ENCODE results near the gene ADD1.

The ADD1 gene

DNA sequence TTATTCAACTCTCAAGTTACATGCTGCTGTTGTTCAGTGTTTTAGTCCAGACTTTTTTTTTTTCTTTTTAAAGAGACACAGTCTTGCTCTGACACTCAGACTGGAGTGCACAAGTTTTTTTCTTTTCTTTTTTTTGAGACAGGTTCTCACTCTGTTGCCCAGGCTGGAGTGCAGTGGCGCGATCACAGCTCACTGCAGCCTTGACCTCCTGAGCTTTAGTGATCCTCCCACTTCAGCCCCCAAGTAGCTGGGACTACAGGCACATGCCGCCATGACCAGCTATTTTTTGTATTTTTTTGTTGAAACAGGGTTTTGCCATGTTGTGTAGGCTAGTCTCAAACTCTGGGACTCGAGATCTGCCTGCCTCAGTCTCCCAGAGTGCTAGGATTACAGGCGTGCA lies 11.9 kb downstream of the ADD1 start:
- FAIRE-seq: no peak
- DNase-seq (ENCODE audit: insufficient read length, low spot score): no peak

DNA sequence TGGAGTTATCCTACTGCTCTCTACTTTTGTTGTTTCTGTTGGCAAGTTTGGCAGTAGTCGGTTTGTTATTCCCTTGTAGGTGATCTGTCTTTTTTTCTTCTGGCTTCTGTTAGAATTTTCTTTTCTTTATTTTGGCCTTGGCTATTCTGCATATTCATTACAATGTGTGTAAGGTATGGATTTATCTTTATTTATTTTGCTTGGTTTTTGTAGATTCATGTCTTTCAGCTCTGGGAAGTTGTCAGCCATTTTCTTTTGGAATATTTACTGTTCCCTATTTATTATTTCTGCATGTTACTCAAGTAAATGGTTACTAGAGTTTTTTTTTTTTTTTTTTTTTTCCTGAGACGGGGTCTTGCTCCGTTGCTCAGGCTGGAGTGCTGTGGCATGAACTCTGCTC lies 12.6 kb downstream of the ADD1 start:
- DNase-seq (ENCODE audit: insufficient read length, low spot score): no peak
- no peak for FAIRE-seq

- no peak for DNase-seq (ENCODE audit: insufficient read length, low spot score)
- no peak for FAIRE-seq
These were observed 13.8 kb downstream of the ADD1 start for GRCh38 chr4:2857349-2857927.

DNA sequence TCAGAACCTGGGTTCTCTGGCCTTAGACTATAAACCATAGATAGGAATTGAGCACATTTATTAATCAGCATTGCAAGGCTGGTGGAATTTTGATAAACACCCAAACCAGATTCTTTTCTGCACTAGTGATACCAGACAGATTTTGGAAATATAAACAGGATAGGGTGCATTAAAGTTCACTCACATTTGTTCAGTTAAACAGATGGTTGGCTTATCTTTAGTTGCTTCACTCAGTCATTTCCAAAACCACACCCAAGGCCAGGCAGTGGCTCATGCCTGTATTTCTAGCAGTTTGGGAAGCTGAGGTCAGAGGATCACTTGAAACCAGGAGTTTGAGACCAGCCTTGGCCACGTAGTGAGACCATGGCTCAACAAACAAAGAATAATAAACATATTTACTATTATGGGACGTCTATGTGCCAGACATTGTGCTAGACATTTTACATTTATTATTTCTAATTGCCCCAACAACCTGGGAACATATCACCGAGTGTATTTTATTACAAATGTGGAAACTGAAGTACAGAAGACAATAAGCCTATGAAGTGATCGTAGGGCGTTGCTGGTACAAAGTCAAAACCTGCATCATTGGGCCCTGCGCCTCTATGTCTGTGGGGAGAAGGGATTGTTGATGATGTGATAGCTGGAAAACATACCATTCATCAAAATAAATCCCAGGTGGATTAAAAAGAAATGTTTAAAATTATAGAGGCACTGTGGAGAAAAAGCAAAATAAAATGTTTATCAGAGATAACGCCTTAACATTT lies 15.0 kb downstream of the ADD1 start:
- no peak for DNase-seq (ENCODE audit: insufficient read length, low spot score)
- no peak for FAIRE-seq

GRCh38 chr4:2859514-2859913 lies 15.9 kb downstream of the ADD1 start:
- DNase-seq (ENCODE audit: insufficient read length, low spot score) (no peak), FAIRE-seq (no peak)

DNA sequence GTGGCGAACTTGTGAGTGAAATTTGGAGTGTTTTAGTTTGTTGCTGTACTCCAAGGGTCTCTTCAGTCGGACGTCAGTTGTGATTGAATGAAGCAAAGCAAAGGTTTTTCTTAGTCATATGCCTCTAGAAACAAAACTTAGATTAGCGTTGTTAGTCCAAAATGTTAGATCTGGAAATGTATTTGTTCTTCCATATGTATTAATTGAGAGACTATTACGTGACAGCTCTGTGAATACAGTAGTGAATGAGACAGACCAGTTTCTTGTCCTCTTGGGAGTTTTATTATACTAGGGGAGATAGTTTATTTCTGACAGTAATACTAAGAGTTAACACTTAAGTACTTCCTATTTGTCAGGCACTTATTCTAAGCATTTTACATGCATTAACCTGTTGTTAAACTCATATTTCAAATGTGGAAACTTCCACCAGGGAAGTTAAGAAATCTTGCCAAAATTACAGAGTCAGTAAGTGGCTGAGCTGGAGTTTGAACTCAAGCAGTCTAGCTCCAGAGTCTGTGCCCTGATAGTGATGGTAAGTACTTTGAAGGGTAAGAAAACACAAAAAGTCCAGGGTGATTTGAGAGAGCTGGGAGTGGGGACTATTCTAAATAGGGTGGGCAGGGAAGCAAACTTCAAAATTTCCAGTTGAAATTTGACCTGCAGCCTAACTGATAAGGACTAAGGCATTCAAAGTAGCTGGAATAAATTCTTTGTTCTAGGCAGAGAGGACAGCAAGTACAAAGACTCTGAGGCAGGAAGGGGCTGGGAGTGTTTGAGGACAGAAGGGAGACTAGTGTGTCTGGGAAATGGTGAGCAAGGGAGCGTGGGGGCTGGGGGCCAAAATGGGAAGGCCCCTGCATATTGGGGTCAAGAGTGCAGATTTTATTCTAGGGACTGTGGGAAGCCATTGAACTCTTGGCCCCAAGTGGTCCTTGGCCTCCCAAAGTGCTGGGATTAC lies 17.0 kb downstream of the ADD1 start:
- DNase-seq (ENCODE audit: insufficient read length, low spot score) (no peak), FAIRE-seq (no peak)

GRCh38 chr4:2861631-2862436 lies 18.2 kb downstream of the ADD1 start:
- FAIRE-seq (peak; percentile 79), DNase-seq (ENCODE audit: insufficient read length, low spot score) (no peak)

GRCh38 chr4:2862528-2862927 lies 18.9 kb downstream of the ADD1 start:
- DNase-seq (ENCODE audit: insufficient read length, low spot score): no peak
- FAIRE-seq: no peak

- DNase-seq (ENCODE audit: insufficient read length, low spot score) (no peak), FAIRE-seq (no peak)
These were observed 20.0 kb downstream of the ADD1 start for GRCh38 chr4:2863649-2864048.

- DNase-seq (ENCODE audit: insufficient read length, low spot score) (no peak), FAIRE-seq (no peak)
These were observed 21.6 kb downstream of the ADD1 start for GRCh38 chr4:2865196-2865780.

GRCh38 chr4:2866160-2866861 lies 22.7 kb downstream of the ADD1 start:
- no peak for FAIRE-seq
- no peak for DNase-seq (ENCODE audit: insufficient read length, low spot score)

- FAIRE-seq (no peak), DNase-seq (ENCODE audit: insufficient read length, low spot score) (no peak)
These were observed 23.2 kb downstream of the ADD1 start for GRCh38 chr4:2866891-2867290.

GRCh38 chr4:2867758-2868491 lies 24.3 kb downstream of the ADD1 start:
- no peak for FAIRE-seq
- DNase-seq (ENCODE audit: insufficient read length, low spot score): no peak

DNA sequence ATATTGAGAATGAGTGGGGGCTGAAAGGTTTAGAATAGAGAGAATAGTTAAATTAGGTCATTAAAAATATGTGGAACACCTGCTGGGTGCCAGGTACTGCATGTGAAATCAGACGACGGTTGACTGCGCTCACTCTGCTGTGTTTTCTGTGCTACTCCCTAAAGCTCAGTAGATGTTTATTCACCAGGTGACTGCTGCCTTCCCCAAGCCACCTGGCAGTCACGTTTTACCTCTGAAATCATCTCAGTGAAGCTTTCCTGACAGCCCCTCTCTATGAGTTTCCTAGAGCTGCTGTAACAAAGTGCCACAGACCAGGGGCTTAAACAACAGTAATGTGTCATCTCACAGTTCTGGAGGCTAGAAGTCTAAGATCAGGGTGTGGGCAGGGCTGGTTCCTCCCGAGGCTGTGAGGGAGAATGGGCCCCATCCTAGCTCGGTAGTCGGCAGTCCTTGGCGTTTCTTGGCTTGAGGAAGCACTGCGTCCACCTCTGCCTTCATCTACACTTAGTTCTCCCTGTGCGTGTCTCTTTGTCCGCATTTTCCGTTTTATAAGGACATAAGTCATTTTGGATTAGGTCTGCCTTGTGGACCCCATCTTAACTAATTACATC lies 25.3 kb downstream of the ADD1 start:
- FAIRE-seq: no peak
- no peak for DNase-seq (ENCODE audit: insufficient read length, low spot score)

DNA sequence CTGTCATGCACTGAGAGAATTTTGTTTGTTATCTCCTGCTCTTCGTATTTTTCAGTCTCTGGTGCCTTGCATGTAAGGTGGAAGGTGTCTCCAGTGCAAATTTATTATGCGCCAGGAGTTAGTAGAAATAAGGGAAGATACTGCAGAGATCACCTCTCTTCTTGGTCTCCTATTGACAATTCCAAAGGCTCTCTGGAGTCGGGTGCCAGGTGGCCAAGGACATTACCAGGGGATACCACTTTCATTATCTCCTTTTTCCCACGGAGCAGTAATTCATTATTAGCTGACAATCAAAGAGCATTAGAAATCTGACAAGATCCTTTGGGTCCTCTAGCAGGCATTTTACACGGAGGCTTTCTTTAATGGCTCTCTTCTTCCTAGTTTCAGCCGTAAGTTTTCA lies 26.0 kb downstream of the ADD1 start:
- FAIRE-seq (no peak), DNase-seq (ENCODE audit: insufficient read length, low spot score) (no peak)

DNA sequence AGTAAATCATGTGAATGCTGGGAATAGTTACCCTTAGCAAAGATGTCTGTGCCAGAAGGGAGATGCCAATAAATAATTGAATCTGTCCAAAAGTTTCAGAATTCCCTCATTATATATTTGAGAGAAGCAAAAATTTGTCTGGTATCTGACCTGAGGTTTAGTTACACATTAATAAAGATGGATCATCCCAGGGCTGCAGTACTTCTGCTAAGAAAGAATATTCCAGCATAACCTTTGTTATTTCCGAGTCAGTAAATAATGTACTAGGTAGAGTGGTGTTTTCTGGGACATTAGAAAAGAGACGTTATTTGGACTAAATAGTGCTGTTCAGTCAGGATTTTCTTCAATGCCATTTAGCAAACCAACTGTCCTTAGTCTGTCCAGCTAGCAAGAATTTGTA lies 26.4 kb downstream of the ADD1 start:
- DNase-seq (ENCODE audit: insufficient read length, low spot score) (no peak), FAIRE-seq (no peak)

DNA sequence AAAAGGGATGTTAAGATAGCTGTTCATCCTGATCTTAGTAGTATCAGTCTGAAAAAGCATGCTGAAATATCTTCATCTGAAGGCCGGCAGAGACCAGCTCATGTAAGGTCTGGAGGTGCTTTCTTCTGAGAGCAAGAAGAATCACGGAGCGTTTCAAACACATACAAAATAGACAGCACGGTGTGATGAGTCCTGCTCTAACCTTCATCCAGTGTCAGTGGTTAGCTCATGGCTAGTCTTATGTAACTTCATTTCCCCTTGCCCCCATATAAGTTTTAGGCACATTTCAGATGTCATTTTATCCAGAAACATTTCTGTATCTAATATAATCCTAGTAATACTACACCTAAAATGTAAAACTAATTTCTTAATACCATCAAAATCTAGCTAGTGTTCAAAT lies 27.8 kb downstream of the ADD1 start:
- FAIRE-seq (no peak), DNase-seq (ENCODE audit: insufficient read length, low spot score) (no peak)

GRCh38 chr4:2871911-2872310 lies 28.3 kb downstream of the ADD1 start:
- DNase-seq (ENCODE audit: insufficient read length, low spot score) (no peak), FAIRE-seq (peak; percentile 21)

- DNase-seq (ENCODE audit: insufficient read length, low spot score): no peak
- no peak for FAIRE-seq
These were observed 29.7 kb downstream of the ADD1 start for GRCh38 chr4:2873329-2873728.

Data from GM19239 (cell line).